Fibroblast of skin of right quadriceps (primary cell): ENCODE results near the gene LMF1.
"Not testable (repeated sequence)": the region's sequence is repeated elsewhere in the genome, so short reads cannot be mapped to it uniquely, and the experiment has no call there.

Experiments used
- DNase-seq: peaks from one replicate; pipeline ENCODE4 v3.0.0-alpha.2; 2013

LMF1 gene

GRCh38 chr16:968620-969019 is 2.2 kb downstream of the LMF1 start:
- DNase-seq: no peak

GRCh38 chr16:967546-968295 is 3.1 kb downstream of the LMF1 start:
- DNase-seq: no peak

- no peak for DNase-seq
These were observed 3.7 kb downstream of the LMF1 start for GRCh38 chr16:967077-967541.

- no peak for DNase-seq
These were observed 4.3 kb downstream of the LMF1 start for GRCh38 chr16:966505-966904.

GRCh38 chr16:966035-966434 is 4.7 kb downstream of the LMF1 start:
- no peak for DNase-seq

- DNase-seq: no peak
These were observed 5.3 kb downstream of the LMF1 start for GRCh38 chr16:965487-965886.

- no peak for DNase-seq
These were observed 5.8 kb downstream of the LMF1 start for GRCh38 chr16:965036-965395.

GRCh38 chr16:964356-965035 is 6.3 kb downstream of the LMF1 start:
- DNase-seq: no peak

GRCh38 chr16:963913-964312 is 6.9 kb downstream of the LMF1 start:
- DNase-seq: no peak

- no peak for DNase-seq
These were observed 7.6 kb downstream of the LMF1 start for GRCh38 chr16:962901-963814.

- no peak for DNase-seq
These were observed 8.4 kb downstream of the LMF1 start for GRCh38 chr16:962366-962765.

GRCh38 chr16:959232-960040 is 11.3 kb downstream of the LMF1 start:
- no peak for DNase-seq

GRCh38 chr16:955766-956165 is 15.0 kb downstream of the LMF1 start:
- DNase-seq: not testable (repeated sequence)

GRCh38 chr16:953818-954217 is 17.0 kb downstream of the LMF1 start:
- DNase-seq: not testable (repeated sequence)

- DNase-seq: no peak
These were observed 18.5 kb downstream of the LMF1 start for GRCh38 chr16:952321-952720.

- no peak for DNase-seq
These were observed 19.0 kb downstream of the LMF1 start for GRCh38 chr16:951660-952301.

- not testable (repeated sequence) for DNase-seq
These were observed 19.8 kb downstream of the LMF1 start for GRCh38 chr16:950733-951573.

GRCh38 chr16:948767-949166 is 22.0 kb downstream of the LMF1 start:
- DNase-seq: not testable (repeated sequence)

- not testable (repeated sequence) for DNase-seq
These were observed 22.9 kb downstream of the LMF1 start for GRCh38 chr16:947922-948303.

- no peak for DNase-seq
These were observed 23.4 kb downstream of the LMF1 start for GRCh38 chr16:947255-947921.

- DNase-seq: no peak
These were observed 24.8 kb downstream of the LMF1 start for GRCh38 chr16:946048-946395.
